Colonic mucosa (tissue), 4 donors: ENCODE data around the gene TRIM5. TPM values are rescaled to one million over a fixed set of nuclear protein-coding genes. Genes with fewer than 3 reads are reported as not detected.

Experiments used
- DNase-seq: peaks from one replicate; pipeline ENCODE4 v3.0.0-alpha.2; 2020
- H3K27ac ChIP-seq: fragments of 200-600 bp; one replicate; pipeline ENCODE4 v1.8.0; 2021
- H3K27me3 ChIP-seq: fragments of 200-600 bp; one replicate; pipeline ENCODE4 v1.8.0; 2021
- H3K36me3 ChIP-seq: fragments of 200-600 bp; one replicate; pipeline ENCODE4 v1.8.0; 2021
- H3K4me1 ChIP-seq: fragments of 200-600 bp; one replicate; pipeline ENCODE4 v1.8.0; 2021; ENCODE audit warnings: mild to moderate bottlenecking
- H3K4me3 ChIP-seq: fragments of 200-600 bp; one replicate; pipeline ENCODE4 v1.8.0; 2021
- H3K9ac ChIP-seq, 2 donors: one replicate each; pipeline ENCODE4 v1.7.0; 2013; ENCODE audit warnings: control low read depth in 2 of 2, low read depth in 2 of 2, low read length in 2 of 2
- H3K9me3 ChIP-seq: fragments of 200-600 bp; one replicate; pipeline ENCODE4 v1.8.0; 2021
- CTCF ChIP-seq: fragments of 200-600 bp; IDR thresholded peaks from one replicate; pipeline ENCODE4 v1.8.0; 2022; ENCODE audit warnings: antibody characterized with exemption, mild to moderate bottlenecking
- intact Hi-C: fragments of 100-400 bp; cut with DNase I; formaldehyde crosslinking; loops from one replicate; pipeline ENCODE4 v1.14.1; 2022
- total RNA-seq, 2 donors: library from RNA; stranded (reverse); fragmentation: NEBNext Ultra II Directional in 1 of 2; extraction: Animal tissue kit (Norgen Biotek cat#: 25700) in 1 of 2; gene quantifications; one replicate each; pipeline ENCODE4 v1.2.1, GENCODE V29; 2021
- donor health status: healthy.
- donor health status: DM: no; HTN: no; CAD: no.
- donor health status: DM: no; HTN: no; CAD: no.

TRIM5 gene
- total RNA-seq, 2 donors from 2014 or later = 21.4 to 23.3 TPM

- Histone ChIP-seq H3K27ac (no peak overlapping the region), H3K9ac (no peak overlapping the region), H3K4me1 (no peaks in the 10 kb centered on the region), H3K4me3 (no peak overlapping the region), H3K27me3 (no peaks in the 10 kb centered on the region), H3K9me3 (no peaks in the 10 kb centered on the region), H3K36me3 (no peaks in the 10 kb centered on the region)
- DNase-seq = no peak
- intact Hi-C loops = no loop called here
- no peak for TF ChIP-seq CTCF
These were observed 13.0 kb downstream of the TRIM5 start for GRCh38 chr11:5671831-5672230.

GRCh38 chr11:5666402-5666793 is 18.5 kb downstream of the TRIM5 start:
- Histone ChIP-seq H3K27ac (no peak overlapping the region), H3K27me3 (no peaks in the 10 kb centered on the region), H3K9ac (no peak overlapping the region), H3K9me3 (no peaks in the 10 kb centered on the region), H3K4me3 (no peak overlapping the region), H3K36me3 (no peaks in the 10 kb centered on the region), H3K4me1 (no peaks in the 10 kb centered on the region)
- intact Hi-C loops = no loop called here
- no peak for DNase-seq
- no peak for TF ChIP-seq CTCF

GRCh38 chr11:5665746-5666401 is 19.0 kb downstream of the TRIM5 start:
- H3K9me3 ChIP-seq = no peaks in the 10 kb centered on the region
- no peak overlapping the region for H3K9ac ChIP-seq
- no peaks in the 10 kb centered on the region for H3K4me1 ChIP-seq
- no peaks in the 10 kb centered on the region for H3K36me3 ChIP-seq
- H3K27me3 ChIP-seq = no peaks in the 10 kb centered on the region
- H3K4me3 ChIP-seq = no peak overlapping the region
- no peak overlapping the region for H3K27ac ChIP-seq
- no peak for DNase-seq
- intact Hi-C loops = no loop called here
- TF ChIP-seq CTCF = no peak

- Histone ChIP-seq H3K4me3 (no peak overlapping the region), H3K36me3 (no peaks in the 10 kb centered on the region), H3K9ac (no peak overlapping the region), H3K4me1 (no peaks in the 10 kb centered on the region), H3K27me3 (no peaks in the 10 kb centered on the region), H3K9me3 (no peaks in the 10 kb centered on the region), H3K27ac (no peak overlapping the region)
- intact Hi-C loops = no loop called here
- no peak for DNase-seq
- TF ChIP-seq CTCF = no peak
These were observed 19.8 kb downstream of the TRIM5 start for GRCh38 chr11:5665051-5665570.

GRCh38 chr11:5663511-5663910 is 21.4 kb downstream of the TRIM5 start:
- TF ChIP-seq CTCF = no peak
- no peaks in the 10 kb centered on the region for H3K36me3 ChIP-seq
- intact Hi-C loops = no loop called here
- no peak overlapping the region for H3K27ac ChIP-seq
- H3K4me1 ChIP-seq = no peaks in the 10 kb centered on the region
- no peak overlapping the region for H3K9ac ChIP-seq
- H3K4me3 ChIP-seq = no peak overlapping the region
- H3K9me3 ChIP-seq = no peaks in the 10 kb centered on the region
- DNase-seq = no peak
- H3K27me3 ChIP-seq = no peaks in the 10 kb centered on the region
